Activated T-cell treated with anti-CD3 and anti-CD28 coated beads for 24 hours (primary cell): Measurements from ENCODE around the gene TTC36.
A peak's percentile ranks its signal among the peaks of the same experiment; 100 is the strongest.
"Not testable (repeated sequence)": the region's sequence is repeated elsewhere in the genome, so short reads cannot be mapped to it uniquely, and the experiment has no call there.

Experiments
- DNase-seq: peaks from one replicate; pipeline ENCODE4 v3.0.0-alpha.2; 2020; ENCODE audit warnings: low read depth

TTC36 gene

DNA sequence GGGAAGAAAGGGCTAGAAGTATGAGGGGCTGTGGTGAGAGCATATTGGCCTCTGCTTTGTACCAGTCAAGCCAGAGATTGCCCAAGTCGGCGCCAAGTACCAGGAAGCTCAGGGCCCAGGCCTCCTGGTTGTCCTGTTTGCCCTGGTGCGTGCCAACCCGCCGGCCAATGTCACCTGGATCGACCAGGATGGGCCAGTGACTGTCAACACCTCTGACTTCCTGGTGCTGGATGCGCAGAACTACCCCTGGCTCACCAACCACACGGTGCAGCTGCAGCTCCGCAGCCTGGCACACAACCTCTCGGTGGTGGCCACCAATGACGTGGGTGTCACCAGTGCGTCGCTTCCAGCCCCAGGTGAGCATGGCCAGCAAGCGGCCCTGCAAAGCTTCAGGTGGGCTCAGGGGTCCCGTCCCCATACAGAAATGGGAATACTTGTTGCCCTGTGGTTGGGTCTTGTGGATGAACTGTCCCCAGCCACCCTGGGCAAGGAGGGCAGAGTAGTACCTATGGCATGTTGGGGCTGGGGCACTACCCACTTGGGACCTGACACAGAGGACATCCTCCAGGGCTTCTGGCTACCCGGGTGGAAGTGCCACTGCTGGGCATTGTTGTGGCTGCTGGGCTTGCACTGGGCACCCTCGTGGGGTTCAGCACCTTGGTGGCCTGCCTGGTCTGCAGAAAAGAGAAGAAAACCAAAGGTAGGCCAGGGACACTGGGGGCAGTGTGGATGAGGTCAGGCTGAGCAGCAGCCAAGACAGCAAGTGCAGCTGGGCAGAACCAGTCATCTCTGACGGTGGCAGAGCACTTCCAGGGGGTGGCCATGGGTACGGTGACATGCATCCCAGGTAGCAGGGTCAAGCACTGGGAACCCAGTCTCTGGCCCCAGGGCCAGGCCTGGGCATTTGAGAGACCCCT lies 5.8 kb downstream of the TTC36 start:
- no peak for DNase-seq

DNA sequence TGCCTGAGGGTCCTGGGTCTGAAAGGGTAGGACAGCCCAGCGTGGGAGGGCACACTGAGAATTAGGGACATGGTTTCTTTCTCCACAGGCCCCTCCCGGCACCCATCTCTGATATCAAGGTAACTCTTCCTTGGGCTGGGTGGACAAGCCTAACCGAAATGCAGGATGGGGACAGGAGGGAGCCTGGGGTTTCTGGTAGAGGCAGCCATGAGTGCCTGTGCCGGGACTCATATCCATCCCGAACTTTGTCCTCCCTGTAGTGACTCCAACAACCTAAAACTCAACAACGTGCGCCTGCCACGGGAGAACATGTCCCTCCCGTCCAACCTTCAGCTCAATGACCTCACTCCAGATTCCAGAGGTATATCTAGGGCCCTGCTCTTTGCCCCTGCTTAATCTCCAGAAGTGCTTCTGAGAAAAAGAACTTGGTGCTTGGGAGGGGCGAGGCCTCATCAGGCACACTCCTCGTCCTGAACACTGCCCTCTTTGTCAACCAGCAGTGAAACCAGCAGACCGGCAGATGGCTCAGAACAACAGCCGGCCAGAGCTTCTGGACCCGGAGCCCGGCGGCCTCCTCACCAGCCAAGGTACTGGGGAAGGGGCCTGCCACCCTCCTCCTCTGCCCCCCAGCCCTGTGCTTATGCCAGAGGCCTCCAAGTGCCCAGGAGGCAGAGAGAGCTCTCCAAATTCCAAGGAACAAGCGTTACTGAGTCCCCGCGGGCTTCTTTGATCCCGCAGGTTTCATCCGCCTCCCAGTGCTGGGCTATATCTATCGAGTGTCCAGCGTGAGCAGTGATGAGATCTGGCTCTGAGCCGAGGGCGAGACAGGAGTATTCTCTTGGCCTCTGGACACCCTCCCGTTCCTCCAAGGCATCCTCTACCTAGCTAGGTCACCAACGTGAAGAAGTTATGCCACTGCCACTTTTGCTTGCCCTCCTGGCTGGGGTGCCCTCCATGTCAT lies 6.8 kb downstream of the TTC36 start:
- DNase-seq = no peak

DNA sequence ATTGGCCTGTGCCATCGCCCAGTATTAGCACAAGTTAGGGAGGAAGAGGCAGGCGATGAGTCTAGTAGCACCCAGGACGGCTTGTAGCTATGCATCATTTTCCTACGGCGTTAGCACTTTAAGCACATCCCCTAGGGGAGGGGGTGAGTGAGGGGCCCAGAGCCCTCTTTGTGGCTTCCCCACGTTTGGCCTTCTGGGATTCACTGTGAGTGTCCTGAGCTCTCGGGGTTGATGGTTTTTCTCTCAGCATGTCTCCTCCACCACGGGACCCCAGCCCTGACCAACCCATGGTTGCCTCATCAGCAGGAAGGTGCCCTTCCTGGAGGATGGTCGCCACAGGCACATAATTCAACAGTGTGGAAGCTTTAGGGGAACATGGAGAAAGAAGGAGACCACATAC lies 8.0 kb downstream of the TTC36 start:
- no peak for DNase-seq

DNA sequence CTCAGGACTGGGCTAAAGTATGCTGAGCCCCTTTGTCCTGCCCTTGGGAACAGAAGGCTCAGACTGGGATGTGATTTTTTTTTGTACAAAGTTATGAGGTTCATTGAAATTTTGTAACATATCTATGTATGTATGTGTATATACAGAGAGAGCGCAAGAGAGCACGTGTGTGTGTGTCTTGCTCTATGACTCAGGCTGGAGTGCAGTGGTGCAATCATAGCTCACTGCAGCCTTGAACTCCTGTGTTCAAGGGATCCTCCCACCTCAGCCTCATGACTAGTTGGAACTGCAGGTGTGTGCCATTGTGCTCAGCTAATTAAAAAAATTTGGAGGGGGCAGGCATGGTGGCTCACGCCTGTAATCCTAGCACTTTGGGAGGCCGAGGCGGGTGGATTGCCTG lies 9.5 kb downstream of the TTC36 start:
- no peak for DNase-seq

DNA sequence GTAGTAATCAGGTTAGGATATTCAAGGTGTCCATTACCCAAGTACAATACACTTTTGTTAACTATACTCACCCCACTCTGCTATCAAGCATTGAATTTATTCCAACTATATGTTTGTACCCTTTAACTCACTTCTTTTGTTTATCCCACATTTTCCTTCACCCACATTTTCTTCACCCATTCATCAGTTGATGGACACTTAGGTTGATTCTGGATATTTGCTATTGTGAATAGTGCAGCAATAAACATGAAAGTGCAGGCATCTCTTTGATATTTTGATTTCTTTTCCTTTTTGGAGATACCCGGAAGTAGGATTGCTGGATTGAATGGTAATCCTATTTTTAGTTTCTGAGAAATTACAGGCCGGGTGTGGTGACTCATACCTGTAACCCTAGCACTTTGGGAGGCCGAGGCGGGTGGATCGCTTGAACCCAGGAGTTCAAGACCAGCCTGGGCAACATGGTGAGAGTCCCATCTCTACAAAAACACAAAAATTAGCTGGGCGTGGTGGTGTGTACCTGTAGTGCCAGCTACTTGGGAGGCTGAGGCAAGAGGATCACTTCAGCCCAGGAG lies 10.2 kb downstream of the TTC36 start:
- no peak for DNase-seq

DNA sequence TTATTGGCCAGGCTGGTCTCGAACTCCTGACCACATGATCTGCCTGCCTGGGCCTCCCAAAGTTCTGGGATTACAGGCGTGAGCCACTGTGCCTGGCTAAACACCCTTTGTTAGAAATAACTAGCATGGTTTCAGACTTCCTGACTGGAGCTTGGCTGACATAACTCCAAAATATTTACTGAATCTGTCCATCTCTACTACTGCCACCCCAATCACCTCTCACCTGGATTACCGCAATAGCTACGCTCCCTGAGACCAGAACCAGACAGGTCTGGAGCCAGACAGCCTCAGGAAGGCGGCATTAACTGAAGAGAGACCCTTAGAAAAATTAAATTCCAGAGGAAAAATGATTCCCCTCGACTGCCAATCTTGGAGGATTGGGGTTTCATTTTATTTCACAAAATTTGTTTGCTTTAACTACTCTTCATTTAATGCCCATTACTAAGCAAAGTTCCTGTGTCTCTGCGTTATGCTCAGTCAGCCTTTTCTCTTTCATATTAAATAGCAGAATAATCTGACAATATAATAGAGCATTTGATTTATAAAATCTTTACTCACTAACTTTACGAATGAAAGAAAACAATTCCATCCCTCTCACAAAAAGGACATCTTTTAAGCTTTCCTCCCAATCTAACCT lies 16.9 kb downstream of the TTC36 start:
- DNase-seq = no peak

DNA sequence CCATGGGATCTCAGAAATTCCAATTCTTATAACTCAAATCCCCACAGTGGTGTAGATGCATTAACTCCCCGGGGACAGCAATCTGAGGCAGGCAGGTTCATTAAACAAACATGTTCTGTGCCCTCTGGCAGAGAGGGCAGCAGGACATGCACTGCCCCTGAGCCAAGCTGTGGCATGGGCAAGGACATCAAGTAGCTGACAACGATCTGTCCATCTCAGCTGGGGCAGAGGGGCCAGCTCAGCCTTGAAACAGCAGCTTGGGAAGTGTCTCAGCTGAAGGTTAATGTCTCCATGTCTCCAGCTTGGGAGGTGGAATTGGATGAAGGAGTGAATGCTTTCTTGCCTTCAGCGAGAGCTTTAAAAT lies 17.4 kb downstream of the TTC36 start:
- no peak for DNase-seq

DNA sequence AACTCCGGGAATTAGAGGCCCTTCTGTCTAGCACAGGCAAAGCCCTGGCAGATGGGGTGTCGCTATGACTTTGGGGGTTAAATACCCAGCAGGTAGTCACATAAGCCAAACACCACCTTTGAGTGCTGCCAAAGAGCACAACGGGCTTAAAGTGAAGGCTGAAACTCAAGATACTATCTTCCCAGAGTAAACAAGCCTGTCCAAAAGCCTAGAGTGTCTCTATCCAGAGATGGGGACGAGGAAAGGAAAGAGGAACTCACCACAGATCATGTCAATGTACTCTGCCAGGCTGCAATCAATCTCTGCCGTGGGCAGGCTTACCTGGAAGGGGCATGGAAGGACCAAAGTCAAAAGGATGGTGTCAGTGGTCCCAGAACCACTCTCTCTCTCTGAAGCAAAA lies 18.3 kb downstream of the TTC36 start:
- DNase-seq = no peak

DNA sequence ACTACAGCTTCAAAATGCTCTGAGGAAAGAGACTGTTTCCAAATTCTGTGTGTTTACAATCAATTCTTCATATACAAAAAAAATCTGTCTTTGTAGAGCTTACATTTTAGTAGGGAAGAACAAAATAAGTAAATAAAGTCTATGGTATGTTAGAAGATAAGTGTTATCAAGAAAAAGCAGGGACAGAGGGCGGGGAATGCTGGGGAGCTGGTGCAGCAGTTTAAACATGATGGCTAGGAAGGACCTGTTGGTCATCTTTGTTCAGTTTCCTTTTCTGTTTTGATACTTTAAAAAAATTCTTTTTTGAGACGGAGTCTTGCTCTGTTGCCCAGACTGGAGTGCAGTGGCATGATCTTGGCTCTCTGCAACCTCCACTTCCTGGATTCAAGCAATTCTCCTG lies 19.9 kb downstream of the TTC36 start:
- no peak for DNase-seq

DNA sequence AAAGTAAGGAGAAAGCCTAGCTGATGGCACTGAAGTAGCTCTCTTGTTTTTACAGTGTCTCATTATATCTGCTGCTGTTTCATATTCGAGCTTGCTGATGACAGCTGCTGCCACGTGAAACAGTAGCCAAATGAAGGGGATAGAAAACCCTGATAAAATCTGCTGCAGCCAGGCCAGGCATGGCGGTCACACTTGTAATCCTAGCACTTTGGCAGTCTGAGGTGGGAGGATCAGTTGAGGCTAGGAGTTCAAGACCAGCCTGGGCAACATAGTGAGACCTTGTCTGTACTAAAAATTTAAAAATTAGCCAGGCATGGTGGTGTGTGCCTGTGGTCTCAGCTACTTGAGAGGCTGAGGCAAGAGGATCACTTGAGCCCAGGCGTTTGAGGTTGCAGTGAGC lies 25.1 kb downstream of the TTC36 start:
- no peak for DNase-seq

DNA sequence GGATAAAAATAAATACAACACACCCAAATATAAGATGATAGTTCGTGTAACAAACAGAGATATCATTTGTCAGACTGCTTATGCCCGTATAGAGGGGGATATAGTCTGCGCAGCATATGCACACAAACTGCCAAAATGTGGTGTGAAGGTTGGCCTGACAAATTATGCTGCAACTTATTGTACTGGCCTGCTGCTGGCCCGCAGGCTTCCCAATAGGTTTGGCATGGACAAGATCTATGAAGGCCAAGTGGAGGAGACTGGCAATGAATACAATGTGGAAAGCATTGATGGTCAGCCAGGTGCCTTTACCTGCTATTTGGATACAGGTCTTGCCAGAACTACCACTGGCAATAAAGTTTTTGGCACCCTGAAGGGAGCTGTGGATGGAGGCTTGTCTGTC lies 33.5 kb downstream of the TTC36 start:
- no peak for DNase-seq

DNA sequence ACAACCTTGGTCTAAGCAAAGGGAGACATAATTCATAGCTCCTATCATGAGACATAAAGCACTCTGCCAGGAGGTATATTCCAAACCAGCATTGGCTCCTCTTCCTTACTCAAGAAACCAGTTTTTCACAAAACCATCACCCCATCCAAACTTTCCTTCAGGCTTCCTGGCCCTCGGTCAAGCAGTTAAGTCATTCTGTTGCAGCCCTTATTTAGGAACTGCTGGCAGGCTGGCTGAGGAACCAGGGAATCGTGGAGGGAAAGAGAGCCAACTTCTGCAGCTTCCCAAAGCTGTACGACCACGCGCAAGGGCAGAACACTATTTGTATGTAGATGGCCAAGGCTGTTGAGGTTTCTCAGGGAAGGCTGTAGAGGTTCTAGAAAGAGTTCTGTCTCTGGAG lies 37.8 kb downstream of the TTC36 start:
- DNase-seq = no peak

DNA sequence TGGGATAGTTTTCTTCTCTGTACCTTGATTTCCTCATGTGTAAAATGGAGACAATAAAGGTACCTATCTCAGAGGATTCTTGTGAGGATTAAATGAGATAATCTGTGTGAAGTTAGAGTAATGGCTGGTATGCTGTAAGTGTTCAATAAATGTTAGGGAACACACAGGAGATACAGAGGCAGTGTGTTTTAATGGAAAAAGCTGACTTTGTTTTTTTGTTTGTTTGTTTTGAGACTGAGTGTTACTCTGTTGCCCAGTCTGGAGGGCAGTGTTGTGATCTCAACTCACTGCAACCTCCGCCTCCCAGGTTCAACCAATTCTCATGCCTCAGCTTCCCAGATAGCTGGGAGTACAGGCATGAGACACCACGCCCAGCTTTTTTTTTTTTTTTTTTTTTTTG lies 42.4 kb downstream of the TTC36 start:
- no peak for DNase-seq

DNA sequence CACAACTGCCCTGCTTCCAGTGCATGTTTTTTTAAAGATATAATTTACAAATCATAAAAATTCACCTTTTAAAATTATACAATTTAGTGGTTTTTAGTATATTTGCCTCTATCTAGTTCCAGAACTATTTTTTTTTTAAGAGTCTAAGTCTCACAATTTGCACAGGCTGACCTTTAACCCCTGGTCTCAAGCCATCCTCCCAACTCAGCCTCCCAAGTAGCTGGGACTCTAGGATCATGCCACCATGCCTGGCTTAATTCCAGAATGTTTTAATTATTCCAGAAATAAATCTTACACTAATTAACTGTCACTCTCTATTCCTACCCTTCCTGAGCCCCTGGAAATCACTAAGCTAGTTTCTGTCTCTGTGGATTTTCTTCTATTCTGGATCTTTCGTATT lies 43.5 kb downstream of the TTC36 start:
- no peak for DNase-seq

DNA sequence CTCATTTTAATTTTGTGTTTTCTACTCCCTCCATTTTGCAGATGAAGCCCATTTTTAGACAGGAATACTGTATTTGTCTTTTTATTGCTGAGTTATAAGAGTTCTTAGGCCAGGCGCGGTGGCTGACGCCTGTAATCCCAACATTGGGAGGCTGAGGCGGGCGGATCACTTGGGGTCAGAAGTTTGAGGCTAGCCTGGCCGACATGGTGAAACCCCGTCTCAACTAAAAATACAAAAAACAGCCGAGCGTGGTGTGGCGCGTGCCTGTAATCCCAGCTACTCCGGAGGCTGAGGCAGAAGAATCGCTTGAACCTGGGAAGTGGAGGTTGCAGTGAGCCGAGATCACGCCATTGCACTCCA lies 44.4 kb downstream of the TTC36 start:
- not testable (repeated sequence) for DNase-seq

DNA sequence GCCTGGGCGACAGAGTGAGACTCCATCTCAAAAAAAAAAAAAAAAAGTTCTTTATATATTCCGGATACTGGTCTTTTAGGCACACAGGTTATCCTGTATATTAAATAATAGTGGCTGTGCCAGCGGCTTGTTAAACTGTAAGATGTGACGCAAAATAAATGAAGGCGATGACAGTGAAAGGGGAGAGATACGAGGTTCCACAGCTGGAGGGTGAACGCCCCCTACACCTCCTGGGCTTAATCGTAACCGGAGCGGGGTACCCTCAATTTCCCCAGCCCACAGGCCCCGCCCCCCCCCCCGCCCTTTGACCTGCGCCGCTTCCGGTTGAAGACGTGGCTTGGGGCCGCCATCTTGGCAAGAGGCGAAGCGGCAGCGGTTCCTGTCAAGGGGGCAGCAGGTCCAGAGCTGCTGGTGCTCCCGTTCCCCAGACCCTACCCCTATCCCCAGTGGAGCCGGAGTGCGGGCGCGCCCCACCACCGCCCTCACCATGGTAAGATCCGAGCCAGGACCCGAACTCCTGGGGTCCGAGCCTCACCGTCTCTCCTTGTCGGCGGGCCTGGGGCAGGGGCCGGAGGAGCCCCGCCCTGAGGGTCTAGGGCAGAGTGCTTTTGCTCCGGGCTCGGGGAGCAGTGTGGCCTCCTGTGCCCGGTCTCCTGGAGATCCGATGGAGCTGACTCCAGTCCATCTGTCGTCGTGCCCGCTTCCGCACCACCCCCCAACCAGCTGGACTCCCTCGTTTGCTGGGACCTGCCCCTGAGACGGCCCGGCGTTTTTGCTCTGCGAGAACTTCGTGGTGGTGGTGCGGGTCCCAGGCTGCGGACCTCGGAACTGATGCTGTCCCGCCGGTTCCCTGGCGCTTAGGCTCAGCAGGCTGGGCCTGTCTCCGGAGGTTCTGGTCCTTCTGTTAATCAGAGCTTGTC lies 45.0 kb downstream of the TTC36 start, which contains the start of gene ARCN1:
TSS of gene ARCN1 (plus strand) at position 349 of the 920 bp plus-strand sequence. CDS start at position 488, 139 bp downstream.
- DNase-seq = peak; percentile 75

DNA sequence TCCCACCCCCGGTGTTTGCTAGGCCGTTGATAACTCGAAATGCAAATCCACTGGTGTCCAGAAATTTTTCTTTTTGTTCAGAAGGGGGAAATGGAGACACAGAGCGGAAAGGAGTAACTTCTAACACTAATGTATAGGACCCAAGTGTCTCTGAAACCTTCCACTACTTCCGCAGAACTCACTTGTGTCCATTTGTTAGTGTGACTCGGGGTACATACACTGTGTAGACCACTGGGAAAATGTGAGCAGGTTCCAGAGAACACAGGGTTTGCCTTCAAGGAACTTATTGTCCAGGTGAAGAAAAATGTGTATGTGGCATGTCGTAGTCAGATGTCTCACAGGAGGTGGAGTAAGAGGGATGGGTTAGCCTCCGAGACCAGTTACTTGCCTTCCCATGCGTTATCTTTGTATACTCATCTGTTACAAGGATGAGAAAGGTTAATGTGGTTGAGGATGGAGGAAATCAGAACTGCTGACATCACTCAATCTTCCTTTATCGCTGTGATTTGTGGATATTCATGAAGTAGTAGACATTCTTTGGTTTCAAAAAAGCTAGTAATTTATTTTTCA lies 45.8 kb downstream of the TTC36 start:
- peak; percentile 7 for DNase-seq

DNA sequence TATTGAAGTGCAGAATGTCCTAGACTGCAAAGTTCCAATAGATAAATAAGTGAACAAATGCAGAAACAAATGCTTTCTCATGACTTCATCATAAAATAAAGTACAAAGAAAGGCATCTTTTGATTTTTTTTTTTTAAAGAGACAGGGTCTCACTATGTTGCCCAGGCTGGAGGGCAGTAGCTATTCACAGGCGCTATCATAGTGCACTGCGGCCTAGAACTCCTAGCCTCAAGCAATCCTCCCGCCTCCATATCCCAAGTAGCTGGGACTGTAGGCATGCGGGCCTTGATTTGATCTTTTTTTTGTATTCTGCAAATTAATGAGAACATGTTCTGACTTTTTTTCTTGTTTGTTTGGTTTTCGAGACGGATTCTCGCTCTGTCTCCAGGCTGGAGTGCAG lies 47.4 kb downstream of the TTC36 start:
- no peak for DNase-seq

DNA sequence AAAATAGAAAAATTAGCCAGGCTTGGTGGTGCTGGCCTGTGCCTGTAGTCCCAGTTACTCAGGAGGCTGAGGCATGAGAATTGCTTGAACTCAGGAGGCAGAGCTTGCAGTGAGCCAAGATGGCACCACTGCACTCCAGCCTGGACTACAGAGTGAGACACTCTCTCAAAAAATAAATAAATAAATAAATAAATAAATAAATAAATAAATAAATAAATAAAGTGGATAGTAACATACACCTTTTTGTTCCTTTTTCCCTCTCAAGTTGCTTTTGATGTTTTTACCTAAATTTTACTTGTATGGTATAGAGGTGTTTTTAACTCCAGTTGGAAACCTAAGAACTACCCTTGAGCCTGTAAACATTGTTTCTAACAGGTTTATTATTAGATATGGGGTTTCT lies 50.7 kb downstream of the TTC36 start:
- not testable (repeated sequence) for DNase-seq
